ENCODE results near the gene HELZ2.

HELZ2 gene

GRCh38 chr20:63549679-63550282 lies 24.3 kb downstream of the HELZ2 start:
- DNase-seq: no peak

GRCh38 chr20:63549019-63549418 lies 25.0 kb downstream of the HELZ2 start:
- DNase-seq: no peak

DNA sequence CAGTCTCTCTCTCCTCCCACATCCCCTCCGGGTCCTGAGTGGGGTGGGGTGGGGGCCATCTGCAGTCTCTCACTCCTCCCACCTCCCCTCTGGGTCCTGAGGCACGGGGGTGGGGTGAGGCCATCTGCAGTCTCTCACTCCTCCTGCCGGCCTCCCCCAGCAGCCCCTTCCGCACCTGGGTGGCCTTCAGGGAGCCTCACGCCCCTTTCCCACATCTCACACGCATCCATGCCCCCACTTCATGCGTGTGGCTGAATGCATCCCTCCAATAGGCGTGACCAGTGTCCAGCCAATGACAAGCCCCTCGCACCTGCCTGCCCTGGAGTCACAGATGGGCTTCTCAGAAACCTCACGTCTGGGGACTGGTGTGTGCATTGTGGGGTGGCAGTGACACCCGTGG lies 25.5 kb downstream of the HELZ2 start:
- DNase-seq: no peak

DNA sequence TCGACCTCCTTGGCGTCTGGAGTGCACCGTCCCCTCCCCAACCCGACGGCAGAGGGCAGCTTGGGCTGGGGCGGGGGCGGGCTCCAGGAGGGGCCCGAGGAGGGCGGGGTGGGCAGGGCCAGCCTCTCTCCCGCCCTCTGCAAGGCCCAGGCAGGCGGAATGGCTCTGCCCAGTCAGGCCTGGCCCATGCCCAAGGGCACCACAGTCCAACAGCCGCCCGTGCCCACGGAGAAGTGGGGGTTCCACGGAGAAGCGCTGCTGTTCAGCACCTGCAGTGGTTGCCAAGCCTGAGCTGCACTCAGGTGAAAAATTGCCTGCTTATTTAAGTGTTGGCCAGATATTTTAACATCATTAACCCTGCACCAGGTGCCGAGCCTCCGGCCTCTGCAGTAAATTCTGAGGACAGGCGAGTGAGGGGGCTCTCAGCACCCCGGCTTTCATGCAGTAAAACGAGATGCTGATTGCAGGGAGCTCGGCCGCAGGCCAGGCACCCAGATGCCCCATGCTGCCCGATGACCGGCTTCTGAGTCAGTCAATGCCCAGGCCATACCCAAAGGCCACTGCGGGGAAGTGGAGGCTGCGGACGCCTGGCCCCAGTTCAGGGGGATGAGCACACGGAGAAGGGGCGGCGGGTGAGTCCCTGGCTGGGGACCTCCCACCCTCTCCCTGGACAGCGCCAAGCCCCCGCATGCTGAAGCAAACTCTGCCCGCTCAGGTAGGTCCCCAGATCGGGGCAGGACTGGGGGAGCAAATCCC lies 26.1 kb downstream of the HELZ2 start, which contains the start of gene SRMS:
TSS of gene SRMS (minus strand) at position 25 of the 756 bp plus-strand sequence. CDS start 286 bp downstream, outside the sequence.
- DNase-seq: no peak

DNA sequence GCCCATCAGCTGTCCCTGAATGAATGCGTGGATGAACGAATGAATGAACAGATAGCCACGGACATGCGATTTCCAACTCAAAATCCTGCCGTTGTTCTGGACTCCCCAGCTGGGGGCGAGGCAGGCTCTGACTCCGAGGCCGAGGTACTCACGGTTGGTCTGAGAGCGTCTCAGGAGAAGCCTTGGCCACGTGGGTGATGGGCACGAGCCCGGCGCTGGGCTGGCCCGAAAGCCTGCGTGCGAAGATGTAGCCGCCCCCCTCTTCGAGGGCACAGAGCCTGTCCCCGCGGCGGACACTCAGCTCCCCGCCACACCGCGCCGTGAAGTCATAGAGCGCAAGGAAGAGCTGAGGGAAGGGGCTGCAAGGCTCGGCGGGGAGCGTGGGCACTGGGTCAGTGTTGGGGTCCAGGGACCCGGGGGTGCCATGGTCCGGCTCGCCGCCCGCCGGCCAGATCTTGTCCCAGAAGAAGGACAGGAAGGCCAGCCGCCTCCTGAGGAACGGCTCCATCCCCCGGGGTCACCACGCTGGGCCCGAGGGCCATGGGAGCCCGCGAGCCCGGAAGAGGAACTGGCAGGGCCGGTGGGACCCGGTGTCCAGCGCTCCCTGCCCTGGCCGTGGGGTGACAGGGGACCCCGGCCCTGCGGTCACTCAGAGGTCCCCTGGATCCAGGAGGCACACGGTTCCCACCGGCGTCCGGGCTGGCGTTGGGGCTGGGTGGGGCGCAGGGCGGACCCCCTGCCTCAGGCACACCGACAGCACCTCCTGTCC lies 26.9 kb downstream of the HELZ2 start:
- DNase-seq: no peak

GRCh38 chr20:63546256-63546955 lies 27.6 kb downstream of the HELZ2 start:
- no peak for DNase-seq

- no peak for DNase-seq
These were observed 28.2 kb downstream of the HELZ2 start for GRCh38 chr20:63545814-63546213.

- DNase-seq: no peak
These were observed 29.0 kb downstream of the HELZ2 start for GRCh38 chr20:63544958-63545516.

DNA sequence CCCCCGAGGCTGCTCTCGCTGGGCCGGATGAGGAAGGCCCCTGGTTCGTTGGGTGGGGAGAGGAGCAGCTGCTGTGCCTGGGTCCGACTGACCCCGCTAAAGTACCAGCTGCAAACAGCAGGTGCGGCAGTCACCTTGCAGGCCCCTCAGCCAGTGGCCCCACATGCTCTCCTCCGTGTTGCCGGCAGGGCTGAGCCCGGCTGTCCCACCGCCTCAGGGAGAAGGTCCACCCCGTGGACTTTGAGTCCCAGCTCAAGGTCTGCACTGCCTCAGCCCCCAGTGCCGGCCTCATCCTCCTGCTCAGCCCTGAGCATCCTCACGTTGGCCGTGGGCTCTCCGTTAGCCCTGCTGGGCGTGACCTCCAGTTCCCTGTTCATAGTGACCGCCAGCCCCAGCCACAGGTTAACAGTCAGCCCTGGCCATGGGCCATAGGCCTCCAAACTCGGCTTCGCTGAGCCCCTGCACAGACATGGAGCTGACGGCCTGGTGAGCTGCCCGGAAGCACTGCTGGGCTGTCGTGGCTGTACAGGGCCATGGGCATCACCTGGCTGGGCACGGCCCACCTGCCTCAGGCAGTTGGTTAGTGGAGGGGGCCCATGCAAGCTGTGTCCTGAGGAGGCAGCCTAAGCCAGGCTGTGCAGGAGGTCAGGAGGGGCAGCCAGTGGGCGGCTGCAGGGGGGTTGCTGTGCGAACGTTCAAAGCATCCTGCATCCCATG lies 29.6 kb downstream of the HELZ2 start:
- no peak for DNase-seq

DNA sequence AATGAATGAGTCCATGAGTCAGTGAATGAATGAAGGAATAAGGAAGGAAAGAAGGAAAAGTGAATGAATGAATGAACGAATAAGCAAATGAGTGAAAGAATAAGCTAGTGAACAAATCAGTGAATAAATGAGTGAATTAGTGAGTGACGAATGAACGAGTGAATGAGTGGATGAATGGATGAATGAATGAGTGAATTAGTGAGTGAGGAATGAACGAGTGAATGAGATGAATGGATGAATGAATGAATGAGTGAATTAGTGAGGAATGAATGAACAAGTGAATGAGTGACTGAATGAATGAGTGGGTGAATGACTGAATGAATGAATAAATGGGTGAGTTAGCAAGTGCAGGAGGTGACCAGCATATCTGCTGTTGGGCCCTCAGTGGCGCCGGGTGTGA lies 30.3 kb downstream of the HELZ2 start:
- no peak for DNase-seq

DNA sequence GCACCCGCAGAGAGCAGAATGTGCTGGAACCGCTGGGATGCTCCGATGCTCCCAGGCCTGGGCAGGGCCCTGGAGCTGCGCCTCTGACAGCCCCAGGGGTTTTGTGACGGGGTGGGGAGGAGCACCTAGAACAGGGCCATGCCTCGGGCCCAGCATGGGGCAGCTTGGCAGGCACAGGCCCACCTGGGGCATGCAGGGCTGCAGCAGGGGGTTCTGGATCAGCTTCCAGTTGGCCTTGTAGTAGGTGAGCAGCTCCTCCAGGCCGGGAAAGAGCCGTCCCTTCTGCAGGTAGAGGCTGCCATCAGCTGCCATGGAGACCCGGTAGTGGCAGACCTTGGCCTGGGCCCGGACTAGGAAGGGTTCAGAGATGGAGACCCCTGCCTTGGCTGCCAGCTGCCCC lies 30.9 kb downstream of the HELZ2 start:
- no peak for DNase-seq

DNA sequence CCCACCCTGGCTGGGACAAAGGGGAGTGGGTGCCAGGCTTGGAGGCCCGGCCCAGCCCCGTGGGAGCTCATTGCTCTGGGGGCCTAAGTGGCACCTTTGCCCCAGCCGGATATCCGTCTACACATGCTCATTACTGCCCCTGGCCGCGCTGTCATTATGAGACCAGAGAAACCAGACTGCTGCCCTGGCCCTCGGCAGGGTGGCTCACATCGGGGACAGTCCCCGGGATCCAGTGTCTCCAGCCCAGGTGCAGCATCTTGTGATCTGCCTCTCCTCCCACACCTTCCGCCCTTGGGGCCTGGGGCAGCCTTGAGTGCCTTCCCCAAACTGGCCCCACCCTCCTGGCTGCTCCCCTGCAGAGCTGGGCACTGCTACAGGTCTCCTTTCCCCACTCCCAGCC lies 31.3 kb downstream of the HELZ2 start:
- no peak for DNase-seq

GRCh38 chr20:63542031-63542559 lies 31.9 kb downstream of the HELZ2 start:
- no peak for DNase-seq

DNA sequence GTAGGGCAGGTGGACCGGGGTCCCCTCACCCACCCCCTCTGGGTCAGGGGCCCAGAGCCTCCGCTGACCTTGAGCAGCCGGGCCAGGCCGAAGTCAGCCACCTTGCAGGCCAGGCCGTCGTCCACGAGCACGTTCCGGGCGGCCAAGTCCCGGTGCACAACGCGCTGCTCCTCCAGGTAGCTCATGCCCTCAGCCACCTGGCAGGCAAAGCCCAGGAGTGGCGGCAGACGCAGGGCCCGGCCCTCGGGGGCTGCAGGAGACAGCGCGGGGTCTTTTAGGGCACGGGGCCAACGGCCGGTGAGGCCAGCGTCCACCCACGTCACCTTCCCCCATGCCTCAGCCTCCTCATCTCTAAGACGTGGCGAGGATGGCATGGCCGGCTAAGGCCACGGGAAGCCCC lies 32.7 kb downstream of the HELZ2 start:
- no peak for DNase-seq

DNA sequence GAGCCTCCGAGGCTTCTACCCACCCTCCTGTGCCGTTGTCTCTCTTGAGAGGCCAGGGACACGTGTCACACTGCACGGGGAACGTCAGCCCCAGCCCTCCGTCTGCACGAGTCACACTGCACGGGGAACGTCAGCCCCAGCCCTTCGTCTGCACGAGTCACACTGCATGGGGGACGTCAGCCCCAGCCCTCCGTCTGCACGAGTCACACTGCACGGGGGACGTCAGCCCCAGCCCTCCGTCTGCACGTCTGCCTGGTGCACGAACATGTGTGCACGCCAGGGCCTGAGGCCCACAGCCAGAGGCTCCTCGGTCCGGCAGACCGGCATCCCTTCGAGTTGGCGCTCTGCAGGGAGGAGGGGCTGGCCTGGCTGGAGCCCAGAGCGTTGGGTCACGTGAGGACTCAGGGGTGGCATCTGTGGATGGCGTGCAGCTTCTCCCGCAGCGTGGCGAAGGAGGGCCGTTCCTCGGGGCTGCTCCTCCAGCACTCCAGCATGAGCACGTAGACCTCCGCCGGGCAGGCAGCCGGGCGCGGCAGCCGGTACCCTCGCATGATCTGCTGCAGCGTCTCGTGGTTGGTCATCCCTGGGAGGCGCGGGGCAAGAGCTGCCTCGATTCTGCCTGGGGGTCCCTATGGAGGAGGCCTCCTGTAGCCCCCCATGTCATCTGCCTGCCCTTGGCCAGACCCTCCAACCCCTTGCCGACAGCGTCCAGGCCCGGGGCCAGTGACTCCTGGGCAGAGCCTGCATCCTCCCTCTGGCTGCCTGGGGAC lies 33.4 kb downstream of the HELZ2 start:
- DNase-seq: no peak

DNA sequence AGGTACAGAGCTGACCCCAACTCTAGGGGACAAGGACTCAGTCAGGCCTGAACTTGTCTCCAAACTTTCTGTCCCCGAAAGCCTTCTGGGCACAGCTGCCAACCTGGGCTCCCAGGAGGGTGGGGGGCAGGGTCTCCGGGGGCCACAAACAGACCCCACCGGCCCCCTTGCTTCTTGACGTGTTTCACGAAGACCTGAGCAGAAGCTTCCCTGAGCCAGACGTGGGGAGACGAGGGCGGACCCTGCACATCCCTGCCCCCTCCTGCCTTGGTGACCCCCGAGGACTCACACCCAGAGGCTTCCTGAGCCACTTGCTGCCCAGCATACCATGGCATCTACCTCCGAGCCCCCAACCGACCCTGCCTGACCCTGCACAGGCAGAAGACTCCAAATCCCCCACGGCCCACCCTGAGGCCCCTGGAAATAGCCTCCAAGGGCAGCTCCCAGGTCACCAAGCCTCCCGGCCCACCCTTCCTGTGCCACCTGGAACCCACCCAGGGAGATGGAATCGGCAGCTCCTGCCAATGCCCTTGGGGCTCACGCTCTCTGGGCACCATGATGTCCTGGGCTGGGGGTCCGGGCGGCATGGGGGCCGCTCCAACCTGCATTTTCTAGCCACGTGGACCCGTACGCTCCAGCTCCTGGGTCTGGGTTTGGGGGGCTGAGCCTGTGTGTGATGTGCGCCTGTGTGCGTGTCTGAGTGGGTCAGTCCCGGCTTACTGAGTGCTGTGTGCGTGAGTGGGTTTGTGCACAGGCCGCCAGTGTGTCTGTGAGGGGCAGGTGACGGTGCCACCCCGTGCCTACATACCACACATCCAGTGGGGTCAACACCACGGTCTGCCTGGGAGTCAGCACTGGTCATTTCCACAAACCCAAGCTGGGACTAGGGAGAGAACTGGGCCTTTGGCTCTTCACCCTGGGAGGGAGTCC lies 34.3 kb downstream of the HELZ2 start:
- no peak for DNase-seq

DNA sequence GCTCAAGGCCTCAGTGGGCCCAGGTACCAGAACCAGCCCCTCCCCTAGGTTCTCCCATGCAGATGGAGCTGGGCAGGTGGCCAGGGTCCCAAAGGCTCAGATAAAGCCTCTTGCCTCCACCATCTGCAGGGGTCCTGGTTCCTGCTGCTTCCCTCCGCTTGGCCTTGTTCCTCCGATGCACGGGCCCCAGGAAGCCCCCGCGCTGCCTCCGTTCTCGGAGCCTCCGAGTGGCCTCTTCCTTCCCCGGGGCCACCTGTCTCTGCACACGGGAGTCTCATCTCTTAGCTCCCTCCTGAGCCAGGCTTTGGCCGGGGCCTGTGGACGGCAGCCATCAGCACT lies 35.0 kb downstream of the HELZ2 start:
- DNase-seq: no peak

DNA sequence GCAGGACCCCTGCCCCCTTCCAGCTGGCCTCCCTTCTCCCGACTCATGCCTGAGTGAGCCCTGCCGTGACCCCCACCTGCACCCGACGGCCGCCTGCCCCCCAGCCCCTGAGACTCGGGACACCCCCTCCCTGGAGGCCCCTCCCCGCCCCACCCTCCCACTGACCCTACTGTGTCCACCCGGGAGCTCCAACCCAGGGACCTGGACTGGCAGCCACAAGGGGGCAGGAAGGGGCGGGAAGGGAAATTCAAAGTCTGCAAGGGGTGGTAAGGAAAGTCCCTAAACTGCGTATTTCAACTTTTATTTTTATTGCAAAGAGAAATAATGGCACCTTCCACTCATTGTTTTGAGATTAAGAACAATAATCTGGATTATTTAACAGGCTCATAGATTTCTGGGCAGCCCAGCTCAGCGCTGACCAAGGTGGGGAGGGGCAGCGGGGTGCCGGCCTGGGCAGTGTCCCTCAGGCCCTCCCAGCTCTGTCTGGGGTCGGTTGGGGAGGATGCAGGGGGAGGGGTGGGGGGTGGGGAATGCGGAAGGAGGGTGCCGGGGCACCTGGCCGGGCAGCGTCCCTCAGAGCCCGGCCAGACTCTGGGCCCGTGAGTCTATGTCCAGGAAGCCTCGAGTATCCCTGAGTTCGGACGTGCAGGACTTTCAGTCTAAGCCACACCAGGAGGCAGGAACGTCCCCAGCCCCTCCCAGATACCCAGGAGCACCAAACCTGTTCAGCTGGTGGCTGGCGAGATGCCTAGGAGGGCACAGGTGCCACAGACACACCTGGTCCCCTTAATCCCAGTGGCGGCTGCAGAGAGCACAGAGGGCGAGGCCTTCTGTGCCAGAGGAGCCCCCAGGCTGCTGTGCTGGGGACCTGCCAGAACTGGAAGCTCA lies 35.6 kb downstream of the HELZ2 start:
- peak; percentile 27 for DNase-seq

Data from inflammatory macrophage treated with lipopolysaccharide for 4 hours (primary cell).